HL-60 (cell line): Measurements from ENCODE around the gene PDGFC.

Experiments
- DNase-seq, 2 experiments: peaks; one replicate each; pipeline ENCODE4 v3.0.0-alpha.2; 2010 to 2020; ENCODE audit warnings: low read depth in 1 of 2, low spot score in 1 of 2
- H3K27ac ChIP-seq: fragments of 250-450 bp; sonication (Bioruptor Pico); replicated peaks from 2 replicates; pipeline ENCODE4 v1.5.1; 2020; ENCODE audit warnings: mild to moderate bottlenecking, moderate library complexity
- H3K27me3 ChIP-seq: fragments of 250-450 bp; sonication (Bioruptor Pico); 2 replicates; pipeline ENCODE4 v1.5.1; 2021; ENCODE audit warnings: mild to moderate bottlenecking, moderate library complexity; ENCODE audit not compliant: insufficient read depth, poor library complexity, severe bottlenecking
- H3K4me3 ChIP-seq: replicated peaks from 2 replicates; pipeline ENCODE4 v1.5.1; 2011; ENCODE audit warnings: mild to moderate bottlenecking, control low read depth, low read length; ENCODE audit not compliant: insufficient read depth
- CTCF ChIP-seq: IDR thresholded peaks from one replicate; pipeline ENCODE4 v1.5.1; 2011; ENCODE audit warnings: low read length, control low read depth, inconsistent platforms; ENCODE audit not compliant: insufficient read depth
- GABPA ChIP-seq: IDR thresholded peaks from 2 replicates; pipeline ENCODE4 v1.6.1; 2012; ENCODE audit warnings: low read depth
- POLR2AphosphoS5 ChIP-seq: IDR thresholded peaks from 2 replicates; pipeline ENCODE4 v1.6.1; 2012; ENCODE audit warnings: low read depth
- REST ChIP-seq: IDR thresholded peaks from 2 replicates; pipeline ENCODE4 v1.6.1; 2012; ENCODE audit warnings: low read depth; ENCODE audit not compliant: insufficient replicate concordance
- SPI1 ChIP-seq: IDR thresholded peaks from 2 replicates; pipeline ENCODE4 v1.6.1; 2012; ENCODE audit warnings: low read depth, mild to moderate bottlenecking, borderline replicate concordance

Gene PDGFC

GRCh38 chr4:156898373-156899117 lies 73.1 kb downstream of the PDGFC start:
- H3K27ac ChIP-seq, result no peak overlapping the region
- H3K27me3 ChIP-seq, result no peaks in the 10 kb centered on the region
- TF ChIP-seq GABPA (no peak), CTCF (no peak), SPI1 (no peak), POLR2AphosphoS5 (no peak), REST (no peak)
- DNase-seq, result peak; percentile 5 to 19
- no peak overlapping the region for H3K4me3 ChIP-seq

GRCh38 chr4:156896527-156896926 lies 75.1 kb downstream of the PDGFC start:
- Histone ChIP-seq H3K27me3 (no peaks in the 10 kb centered on the region), H3K27ac (no peak overlapping the region), H3K4me3 (no peak overlapping the region)
- no peak for DNase-seq
- no peak for TF ChIP-seq SPI1
- TF ChIP-seq REST, result no peak
- no peak for TF ChIP-seq GABPA
- TF ChIP-seq POLR2AphosphoS5, result no peak

- no peak overlapping the region for H3K27ac ChIP-seq
- no peak for TF ChIP-seq CTCF
- no peak for TF ChIP-seq SPI1
- TF ChIP-seq REST, result no peak
- no peak for TF ChIP-seq GABPA
- no peak for TF ChIP-seq POLR2AphosphoS5
- no peaks in the 10 kb centered on the region for H3K27me3 ChIP-seq
- no peak for DNase-seq
- H3K4me3 ChIP-seq, result no peak overlapping the region
Observed at GRCh38 chr4:156894234-156894633, 77.4 kb downstream of the PDGFC start.
